Sigmoid colon (tissue), 3 donors: ENCODE results near the gene LTBP1.

Experiments
- POLR2A ChIP-seq, 2 donors: fragments of 450-650 bp; IDR thresholded peaks; one replicate each; pipeline ENCODE4 v1.6.1; 2016; ENCODE audit warnings: antibody characterized with exemption in 2 of 2, mild to moderate bottlenecking in 2 of 2, moderate library complexity in 2 of 2
- TF ChIP-seq, protein P1 (sequence below), 4 experiments: fragments of 450-650 bp in 3 of 4; fragments of 200-600 bp in 1 of 4; IDR thresholded peaks; one replicate each; pipeline ENCODE4 v1.5.1; 2016 to 2019; ENCODE audit warnings: antibody characterized with exemption in 4 of 4, mild to moderate bottlenecking in 3 of 4, moderate library complexity in 2 of 4

DNA sequence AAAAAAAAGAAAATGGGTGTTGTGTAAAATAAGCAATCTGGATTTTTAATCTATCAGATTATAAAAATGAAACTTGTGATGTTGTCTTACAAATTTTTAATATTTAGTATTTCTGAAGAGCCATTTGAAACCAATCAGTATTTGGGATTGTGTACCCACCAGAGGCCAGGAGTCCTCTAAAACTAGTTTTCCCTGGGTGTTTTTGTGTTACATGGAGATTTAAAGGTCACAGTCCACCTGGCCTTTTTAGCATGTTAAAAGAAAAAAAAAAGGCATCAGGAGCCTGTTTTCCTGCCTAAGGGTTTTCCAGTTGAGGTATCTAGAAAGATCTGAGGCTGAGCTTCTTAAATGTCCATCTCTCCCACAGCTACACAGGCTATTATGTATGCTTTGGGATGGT lies 221.7 kb downstream of the LTBP1 start:
- TF ChIP-seq, protein P1, sequence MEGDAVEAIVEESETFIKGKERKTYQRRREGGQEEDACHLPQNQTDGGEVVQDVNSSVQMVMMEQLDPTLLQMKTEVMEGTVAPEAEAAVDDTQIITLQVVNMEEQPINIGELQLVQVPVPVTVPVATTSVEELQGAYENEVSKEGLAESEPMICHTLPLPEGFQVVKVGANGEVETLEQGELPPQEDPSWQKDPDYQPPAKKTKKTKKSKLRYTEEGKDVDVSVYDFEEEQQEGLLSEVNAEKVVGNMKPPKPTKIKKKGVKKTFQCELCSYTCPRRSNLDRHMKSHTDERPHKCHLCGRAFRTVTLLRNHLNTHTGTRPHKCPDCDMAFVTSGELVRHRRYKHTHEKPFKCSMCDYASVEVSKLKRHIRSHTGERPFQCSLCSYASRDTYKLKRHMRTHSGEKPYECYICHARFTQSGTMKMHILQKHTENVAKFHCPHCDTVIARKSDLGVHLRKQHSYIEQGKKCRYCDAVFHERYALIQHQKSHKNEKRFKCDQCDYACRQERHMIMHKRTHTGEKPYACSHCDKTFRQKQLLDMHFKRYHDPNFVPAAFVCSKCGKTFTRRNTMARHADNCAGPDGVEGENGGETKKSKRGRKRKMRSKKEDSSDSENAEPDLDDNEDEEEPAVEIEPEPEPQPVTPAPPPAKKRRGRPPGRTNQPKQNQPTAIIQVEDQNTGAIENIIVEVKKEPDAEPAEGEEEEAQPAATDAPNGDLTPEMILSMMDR (IDR thresholded peaks at IDR 0.05), result no peak
- TF ChIP-seq POLR2A (IDR thresholded peaks at IDR 0.05), result no peak
